Stimulated activated CD4-positive, alpha-beta T cell treated with anti-CD3 and anti-CD28 coated beads, TNF-alpha, amount 100 ng/mL, for 48 hours (primary cell): Measurements from ENCODE around the gene BRINP2.
A peak's percentile ranks its signal among the peaks of the same experiment; 100 is the strongest.

Experiments used
- DNase-seq, 3 donors: peaks; one replicate each; pipeline ENCODE4 v3.0.0-alpha.2; 2020; ENCODE audit warnings: low read depth in 3 of 3

The BRINP2 gene

DNA sequence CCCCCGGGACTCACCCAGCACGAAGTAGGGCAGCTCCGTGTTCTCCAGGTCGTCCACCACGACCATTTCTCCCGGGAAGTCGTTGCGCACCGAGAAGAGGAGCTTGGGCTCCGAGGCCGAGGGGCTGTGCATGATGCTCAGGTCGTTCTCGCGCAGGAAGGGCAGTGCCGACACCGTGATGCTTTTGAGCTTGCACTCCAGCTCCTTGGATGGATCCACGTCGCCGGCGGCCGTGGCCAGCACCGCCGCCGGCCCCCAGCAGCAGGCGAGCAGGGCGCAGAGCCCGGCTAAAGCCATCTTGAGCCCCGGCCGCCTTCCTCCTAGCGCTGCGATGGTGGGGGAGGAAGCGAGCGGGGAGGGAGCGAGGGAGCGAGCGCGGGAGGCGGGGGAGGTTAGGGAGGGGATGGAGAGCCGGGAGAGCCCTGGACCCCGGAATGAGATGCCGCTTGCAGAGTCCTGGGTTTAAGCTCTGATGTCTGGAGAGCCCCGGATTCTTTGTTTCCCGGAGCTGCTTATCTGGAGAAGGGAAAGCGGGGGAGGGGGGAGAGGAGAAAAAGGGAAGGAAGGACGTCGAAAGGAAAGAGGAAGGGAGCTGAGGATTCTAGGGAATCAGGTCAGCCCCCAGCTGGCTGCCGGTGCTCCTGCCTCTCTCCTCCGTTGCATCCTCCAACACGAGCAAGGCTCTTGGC is 6.2 kb upstream of the BRINP2 start, which contains the start of gene ASTN1:
ASTN1 (minus strand) TSS at position 333 of the 689 bp plus-strand sequence; CDS start at position 297, 36 bp downstream.
- DNase-seq: no peak

DNA sequence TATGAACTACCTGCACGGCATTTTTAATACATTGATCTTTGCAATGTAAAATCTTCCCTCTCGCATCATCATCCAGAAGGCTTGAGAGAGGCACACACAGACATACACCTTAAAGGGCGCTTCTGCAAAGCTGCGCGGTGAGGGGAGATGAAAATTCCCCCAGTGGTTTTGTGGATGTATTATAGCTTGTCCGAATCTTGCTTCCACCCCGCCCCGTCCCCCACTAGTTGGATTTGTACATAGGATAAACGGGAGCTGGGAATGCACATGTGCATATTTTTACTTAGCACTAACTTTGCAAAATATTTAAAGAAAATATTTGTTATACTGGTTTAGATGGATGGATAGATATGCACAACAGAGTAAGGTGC is 5.7 kb upstream of the BRINP2 start:
- DNase-seq: no peak

DNA sequence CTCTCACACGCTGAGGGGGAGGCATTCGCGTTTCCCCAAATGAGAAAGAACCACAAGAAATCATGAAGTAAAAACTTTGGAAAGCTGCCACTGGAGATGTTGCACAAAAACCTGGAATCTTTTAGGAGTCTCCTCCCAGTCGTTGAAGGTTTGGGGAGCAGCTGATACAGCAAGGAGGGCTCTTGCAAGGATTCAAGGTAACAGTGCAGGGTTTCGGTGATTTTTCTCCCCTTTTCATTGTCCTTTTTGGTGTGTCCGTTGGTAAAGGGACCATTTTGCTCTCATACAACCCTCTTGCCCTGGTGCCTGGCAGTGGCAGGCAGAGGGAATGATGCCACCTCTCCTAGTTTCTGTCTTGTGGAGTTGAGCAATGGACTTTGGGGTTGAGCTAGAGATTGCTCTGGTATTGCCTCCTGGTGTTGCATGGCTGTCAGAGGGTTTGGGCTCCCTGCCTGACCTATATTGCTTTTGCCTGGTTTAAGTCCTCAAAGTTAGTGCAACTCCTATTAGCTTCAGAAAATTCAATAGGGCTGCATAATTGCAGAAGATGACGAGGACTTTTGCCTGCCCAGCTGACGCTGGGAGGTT is 872 bp downstream of the BRINP2 start:
- DNase-seq: no peak

DNA sequence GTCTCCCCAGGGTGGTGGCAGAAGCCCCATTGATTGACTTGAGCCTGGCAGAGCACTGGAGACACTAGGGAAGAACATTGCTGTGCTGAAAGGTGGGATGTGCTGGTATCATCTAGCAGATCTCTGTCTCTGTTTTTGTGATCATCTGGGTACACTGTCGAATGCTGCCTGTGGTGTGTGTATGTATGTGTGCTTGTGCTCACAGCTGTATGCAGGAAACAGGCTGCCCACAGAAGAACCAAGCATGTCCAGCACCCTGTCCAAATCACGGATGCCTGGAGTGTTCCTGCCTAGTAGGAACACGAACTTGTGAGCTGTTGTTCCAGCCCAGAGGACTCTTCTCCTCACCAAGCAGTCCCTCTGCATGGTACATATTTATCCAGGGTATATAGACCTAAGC is 1.5 kb downstream of the BRINP2 start:
- no peak for DNase-seq

DNA sequence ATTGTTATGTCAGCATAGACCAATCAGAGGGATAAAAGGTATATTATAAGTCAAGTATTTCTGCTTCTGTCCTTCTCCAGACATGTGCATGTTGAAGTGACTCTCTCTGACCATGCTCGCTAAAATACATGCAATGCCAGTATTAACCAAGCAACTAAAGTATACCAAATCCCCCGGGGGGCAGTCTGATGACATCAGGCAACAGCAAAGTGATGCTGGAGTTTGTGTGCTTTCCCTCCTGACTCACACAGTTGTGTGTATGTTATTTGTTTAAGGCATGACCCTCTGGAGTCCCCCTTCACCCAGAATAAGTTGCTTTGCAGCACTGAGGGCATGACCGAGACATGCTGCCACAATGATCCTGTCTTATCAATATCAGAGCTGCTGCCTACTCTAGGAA is 2.1 kb downstream of the BRINP2 start:
- DNase-seq: no peak

DNA sequence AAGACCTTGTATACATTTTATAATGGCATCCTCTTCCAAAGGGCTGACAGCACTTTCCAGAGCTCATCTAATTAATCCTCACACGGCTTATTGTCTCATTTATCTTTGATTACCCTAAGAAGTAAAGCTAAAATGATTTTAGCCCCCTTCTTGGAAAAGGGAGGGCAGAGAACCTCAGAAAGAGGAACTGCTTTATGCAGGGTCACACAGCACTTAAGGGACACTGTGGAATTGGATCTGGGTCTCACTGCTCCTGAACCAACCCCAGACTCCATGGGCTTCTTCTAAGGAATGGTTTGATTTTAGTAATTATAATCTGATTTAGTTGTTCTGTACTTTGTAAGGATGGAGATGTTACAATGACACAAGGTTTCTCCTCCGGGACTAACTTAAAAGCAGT is 3.2 kb downstream of the BRINP2 start:
- no peak for DNase-seq

DNA sequence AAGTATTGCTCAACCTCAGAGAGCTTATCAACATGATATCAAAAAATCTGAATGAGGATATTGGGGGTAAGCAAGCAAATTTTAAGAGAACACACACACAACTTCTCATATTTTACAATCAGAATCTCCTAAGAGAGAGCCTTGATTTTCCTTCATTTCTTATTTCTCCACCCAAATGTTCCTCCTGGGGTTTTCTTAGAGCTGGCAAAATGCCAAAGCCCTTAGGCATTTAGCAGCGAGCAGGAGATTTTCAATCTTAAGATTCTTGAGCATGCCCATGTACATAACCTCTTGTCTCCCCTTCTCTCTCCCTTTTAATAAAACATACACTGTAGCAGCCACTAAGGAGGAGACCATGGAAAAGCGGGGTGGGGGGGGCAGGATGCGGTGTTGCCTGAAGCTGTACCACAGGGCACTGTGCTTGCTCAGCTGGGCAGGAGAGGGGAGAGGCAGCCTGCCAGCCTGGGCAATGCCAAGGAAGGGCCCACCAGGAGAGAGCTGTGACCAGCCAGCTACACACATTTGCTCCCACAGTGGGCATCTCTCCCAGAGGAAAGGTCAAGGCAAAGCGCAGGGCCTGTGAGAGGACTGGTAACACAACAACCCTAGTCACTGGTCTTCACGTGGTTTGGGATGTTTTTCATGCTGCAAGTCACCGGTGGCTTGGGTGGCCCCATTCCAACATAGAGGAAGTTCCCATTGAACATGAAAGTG is 4.3 kb downstream of the BRINP2 start:
- DNase-seq: no peak

DNA sequence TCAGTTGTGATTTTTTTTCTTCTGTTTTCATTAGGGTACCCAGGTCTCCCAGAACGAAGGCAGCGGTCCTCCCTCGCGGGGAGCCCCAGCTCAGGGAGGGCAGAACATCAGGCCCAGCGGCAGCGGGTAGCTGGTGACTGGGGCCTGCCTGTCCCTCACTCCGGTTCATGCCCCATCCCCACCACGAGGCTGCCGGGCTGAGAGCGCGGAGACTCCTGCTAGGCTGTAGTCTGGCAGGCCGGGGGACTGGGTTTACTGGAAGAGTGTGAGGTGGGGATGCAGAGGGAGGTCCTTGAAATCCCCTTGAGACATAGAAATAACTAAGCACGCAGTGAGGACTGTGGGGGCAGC is 10.5 kb downstream of the BRINP2 start:
- no peak for DNase-seq

DNA sequence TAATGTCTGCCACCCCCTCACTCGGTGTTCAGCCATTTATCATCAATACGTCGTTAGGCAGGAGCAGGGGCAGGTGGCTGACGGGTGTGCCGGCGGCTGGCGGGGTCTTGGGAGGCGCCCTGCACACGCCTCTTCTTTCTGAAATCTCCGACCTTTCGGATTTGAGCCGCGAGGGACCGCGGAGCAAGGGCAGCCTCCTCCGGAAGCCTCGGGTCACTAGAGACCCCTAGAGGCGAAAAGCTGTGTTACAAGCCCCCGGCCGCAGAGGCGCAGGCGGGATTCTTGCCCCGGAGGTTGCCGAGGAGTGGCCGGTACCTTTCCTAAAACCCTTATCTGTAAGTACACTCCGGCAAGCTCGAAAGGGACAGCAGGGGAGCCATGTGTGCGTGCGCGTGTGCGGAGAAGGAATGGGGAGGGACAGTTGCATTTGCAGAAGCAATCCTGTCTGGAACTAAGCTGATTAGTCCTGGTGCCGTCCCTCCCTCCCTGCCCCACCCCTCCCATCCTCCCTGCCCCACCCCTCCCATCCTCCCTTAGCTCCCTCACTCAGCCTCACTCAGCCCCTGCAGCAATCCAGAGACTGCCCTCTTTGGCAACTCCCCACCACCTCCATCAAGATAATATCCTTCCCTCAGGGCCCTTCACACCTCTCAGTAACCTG is 11.0 kb downstream of the BRINP2 start:
- DNase-seq: peak in 2 of 3 donors; percentile 11

DNA sequence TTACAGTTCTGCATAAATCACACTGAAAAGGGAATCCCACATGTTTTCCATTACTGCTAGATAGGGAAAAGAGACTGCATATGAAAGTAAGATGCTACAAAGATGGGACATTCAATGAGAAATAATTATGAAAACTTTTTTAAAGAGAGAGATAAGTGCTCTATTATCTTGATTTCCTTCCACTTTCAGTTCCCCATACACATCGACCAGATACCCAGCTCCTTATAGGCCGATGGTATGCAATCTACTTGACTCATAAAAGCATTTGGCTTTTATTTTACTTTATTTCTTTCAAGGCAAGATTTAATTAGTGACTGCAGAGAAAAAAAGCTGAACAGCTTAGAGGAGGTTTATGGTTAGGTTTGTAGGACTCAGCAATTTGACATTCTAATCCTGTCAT is 13.1 kb downstream of the BRINP2 start:
- no peak for DNase-seq

DNA sequence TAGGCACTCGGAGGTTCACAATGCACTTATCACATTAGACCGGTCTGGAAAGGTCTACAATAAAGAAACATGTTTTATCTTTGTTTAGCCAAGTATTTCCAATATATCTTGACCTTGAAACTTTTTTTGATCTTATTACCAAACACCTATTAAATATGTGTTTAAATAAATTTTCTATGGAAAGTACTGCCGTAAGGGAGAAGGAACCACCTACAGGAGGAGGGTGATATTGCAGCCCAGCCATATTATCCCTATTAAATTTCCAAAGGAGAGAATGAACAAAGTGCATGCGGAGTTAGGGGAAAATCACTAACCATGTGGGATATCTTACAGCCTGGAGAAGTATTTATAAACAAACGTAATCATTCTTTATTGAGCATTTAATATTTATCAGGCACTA is 14.5 kb downstream of the BRINP2 start:
- DNase-seq: no peak

DNA sequence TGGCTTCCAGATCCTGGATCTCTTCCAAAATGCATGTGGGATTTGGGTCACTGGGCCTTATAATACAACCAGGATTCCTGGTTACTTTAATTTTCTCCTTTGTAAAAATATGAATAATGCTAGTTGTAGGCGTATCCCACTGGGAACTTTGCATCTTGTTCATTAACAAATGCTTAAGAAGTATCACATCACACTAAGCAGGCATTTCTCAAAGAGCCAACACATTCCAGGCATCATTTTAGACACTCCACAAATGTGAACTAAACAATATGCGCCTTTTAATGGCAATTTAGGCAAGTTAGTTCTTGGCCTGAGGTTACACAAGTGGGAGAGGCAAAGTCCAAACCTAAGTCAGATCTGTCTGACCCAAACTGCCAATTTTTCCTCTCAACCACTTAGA is 15.9 kb downstream of the BRINP2 start:
- DNase-seq: no peak

DNA sequence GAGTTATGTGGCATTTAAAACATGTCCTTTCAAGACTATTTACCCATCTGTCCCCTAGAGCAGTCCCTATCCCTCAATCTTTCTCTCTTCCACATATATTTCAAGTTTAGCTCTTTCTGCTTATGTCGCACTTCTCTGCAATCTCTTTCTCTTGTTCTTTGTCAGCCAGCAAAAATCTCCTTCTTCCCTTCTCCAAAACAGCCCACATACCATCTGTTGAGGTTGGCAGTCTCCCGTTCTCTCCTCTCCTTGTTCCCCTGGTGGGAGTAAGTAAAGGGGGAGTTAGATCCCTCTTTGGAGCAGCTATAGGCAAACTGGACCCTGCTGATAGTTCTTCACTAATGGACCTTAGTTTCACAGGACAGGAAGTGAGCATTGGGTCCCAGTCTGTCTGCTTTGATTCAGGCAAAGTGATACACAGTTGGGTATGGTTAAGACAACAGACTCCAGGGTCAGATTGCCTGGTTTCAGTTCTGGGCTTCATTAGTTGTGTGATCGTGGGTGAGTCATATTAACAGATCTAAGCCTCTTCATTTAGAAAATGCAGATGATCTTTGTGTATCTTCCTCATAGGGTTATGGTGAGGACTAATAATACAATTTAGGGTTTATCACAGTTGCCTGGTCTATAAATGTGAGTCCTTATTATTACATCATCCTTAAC is 19.7 kb downstream of the BRINP2 start:
- no peak for DNase-seq

DNA sequence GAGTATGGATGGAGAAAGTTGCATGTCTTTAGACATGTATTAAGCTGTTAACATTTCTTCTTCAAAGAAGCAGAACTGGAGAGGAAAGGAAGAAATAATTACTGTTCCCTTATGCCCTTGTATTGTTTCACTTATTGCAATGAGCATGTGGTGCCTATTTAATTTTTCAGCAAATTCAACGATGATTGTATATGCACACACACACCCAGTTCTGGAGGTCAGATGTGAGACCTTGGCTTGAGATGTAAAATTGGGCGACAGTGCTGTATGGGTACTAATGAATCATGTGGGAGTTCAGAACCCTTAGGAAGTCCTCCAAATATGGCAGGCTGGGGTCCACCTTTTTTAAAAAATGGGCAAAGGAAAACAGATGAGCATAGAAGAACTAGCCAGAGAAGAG is 27.5 kb downstream of the BRINP2 start:
- no peak for DNase-seq

DNA sequence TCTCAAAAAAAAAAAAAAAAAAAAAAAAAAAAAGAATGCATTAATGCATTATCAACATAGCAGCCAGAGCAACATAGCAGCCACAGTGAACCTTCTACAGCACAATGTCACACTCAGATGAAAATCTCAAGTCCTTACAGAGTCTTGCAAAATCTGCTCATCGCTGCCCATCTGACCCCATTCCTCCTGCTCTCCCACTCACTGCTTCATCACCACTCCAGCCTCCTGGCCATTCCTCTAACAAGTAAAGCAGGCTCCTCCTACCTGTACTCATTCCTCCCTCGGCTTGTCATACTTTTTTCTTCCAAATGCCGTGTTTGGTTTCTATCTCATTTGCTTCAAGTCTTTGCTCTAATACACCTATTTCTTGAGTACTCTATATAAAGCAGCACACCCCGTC is 29.5 kb downstream of the BRINP2 start:
- DNase-seq: no peak

DNA sequence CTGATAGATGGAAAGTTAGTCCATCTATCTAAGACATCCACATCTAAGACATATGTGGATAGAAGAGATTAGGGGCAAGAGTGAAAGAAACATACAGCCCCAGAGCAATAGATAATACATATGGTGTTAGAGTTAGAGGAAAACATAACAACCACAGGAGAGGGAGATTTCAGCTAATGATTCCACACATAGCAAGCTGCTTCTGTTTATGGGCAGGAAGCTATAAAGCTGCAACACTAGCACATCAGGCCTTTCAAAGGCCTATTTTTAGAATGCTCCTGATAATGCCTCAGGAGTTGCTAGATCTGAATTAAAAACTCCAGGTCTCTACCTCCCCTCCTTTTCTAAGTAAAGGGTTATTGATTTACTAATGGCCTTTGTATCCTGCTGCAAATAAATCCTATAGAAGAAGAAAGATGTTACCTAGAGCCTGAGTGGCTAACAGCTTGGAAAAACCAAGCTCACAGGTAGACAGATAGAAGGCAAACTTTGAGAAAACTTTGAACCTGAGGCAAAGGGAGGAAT is 36.1 kb downstream of the BRINP2 start:
- no peak for DNase-seq

DNA sequence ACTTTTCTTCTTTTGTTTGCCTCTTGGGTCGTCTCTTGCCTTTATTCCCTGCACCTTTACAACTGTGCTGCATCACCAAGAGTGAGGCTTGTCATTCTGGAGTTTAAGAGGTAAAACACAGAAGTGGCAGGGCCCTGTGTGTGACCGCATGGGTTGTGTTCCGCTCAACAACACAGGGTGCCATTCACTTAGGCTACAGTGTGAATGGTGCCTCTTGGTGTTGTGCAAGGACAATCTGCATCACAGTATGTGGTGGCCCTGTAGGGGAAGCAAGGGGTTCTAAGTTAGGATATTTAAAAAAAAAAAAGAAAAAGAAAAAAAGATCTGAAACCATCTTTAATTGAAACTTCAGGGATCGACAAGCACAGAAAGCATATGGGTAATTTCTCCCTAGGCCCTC is 38.2 kb downstream of the BRINP2 start:
- no peak for DNase-seq

DNA sequence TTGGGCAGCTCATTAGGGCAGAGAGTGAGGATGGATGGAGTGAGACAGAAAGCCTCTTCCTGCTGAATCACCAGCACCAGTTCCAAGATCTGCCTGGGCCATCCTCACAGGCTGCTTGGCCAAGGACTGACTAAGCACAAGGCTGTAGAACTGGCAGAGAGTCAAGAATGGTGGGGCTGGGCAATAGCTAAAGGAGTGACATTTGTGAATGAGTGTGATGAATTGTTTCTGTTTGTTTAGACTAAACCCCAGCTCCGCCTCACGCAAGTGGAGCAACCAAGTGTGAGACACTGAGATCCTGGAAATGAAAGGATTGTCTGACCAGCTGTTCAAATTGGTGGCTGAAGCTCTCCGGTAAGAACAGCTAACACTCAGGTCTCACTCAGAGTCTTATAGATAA is 38.6 kb downstream of the BRINP2 start:
- no peak for DNase-seq

DNA sequence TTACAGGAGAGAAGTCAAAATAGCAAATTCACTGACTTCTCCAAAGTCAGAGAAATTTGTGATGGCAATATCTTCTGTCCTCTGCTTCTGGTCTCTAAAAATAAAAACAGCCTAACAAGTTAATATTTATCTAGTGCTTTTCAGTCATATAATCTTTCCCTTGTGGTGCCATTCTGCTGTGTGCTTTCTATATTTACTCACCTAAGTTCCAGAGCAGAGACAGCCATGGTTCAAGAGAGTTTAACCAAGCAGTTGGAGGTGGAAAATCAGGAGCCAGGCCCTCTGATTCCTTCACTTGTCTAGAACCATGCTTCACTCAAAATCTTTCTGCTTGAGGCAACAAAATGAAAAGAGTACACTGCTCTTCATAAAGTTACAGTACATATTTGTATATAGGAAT is 39.3 kb downstream of the BRINP2 start:
- no peak for DNase-seq

DNA sequence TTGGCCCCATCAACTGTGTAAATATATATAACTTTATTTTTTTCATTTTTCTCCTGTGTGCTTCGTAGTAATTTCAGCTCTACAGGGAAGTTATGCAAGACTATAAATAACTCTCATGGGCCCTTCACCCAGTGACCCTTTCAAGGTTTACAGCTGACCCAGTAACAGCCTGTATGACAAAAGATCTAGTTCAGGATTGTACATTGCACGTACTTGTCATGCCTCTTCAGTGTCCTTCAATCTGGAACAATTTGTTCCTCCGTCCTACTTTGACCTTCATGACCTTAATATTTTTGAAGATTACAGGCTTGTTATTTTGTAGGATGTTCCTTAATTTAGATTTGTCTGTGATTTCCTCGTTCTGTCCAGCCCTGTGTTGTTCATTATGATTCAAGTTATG is 40.5 kb downstream of the BRINP2 start:
- DNase-seq: no peak

DNA sequence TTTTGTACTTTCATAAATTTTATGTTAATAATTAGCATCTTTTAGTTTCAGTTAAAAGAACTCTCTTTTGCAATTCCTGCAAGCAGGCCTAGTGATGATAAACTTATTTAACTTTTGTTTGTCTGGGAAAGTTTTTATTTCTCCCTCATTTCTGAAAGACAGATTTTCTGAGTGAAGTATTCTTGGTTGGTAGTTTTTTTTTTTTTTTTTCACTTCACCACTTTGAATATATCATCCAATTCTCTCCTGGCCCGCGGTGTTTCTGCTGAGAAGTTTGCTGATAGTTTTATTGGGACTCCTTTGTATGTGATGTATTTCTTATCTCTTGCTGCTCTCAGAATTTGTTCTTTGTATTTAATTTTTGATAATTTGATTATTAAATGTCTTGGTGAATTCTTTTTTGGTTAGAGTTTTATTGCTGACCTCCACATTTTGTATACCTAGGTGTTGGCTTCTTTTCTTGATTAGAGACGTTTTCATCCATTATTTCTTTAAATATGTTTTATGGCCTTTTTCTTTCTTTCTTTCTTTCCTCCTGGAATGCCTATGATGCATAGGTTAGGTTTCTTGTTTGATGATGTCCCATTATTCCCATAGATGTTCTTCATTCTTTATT is 45.9 kb downstream of the BRINP2 start:
- DNase-seq: no peak
